MV-4-11 (cell line): ENCODE data around the gene MAST2.
"Not testable (repeated sequence)": the region's sequence is repeated elsewhere in the genome, so short reads cannot be mapped to it uniquely, and the experiment has no call there.

Experiments
- DNase-seq: peaks from one replicate; lab custom pipeline; 2025; lab: John Stamatoyannopoulos, UW

The MAST2 gene

GRCh38 chr1:45894331-45894730 is 90.9 kb downstream of the MAST2 start:
- DNase-seq: no peak

GRCh38 chr1:45894921-45895320 is 91.5 kb downstream of the MAST2 start:
- DNase-seq: no peak

- no peak for DNase-seq
Observed at GRCh38 chr1:45895406-45895805, 92.0 kb downstream of the MAST2 start.

- DNase-seq: no peak
Observed at GRCh38 chr1:45906883-45907282, 103.5 kb downstream of the MAST2 start.

GRCh38 chr1:45908611-45909140 is 105.3 kb downstream of the MAST2 start:
- no peak for DNase-seq

- no peak for DNase-seq
Observed at GRCh38 chr1:45911634-45912033, 108.2 kb downstream of the MAST2 start.

- no peak for DNase-seq
Observed at GRCh38 chr1:45913183-45913683, 109.8 kb downstream of the MAST2 start.

- DNase-seq: no peak
Observed at GRCh38 chr1:45913731-45914501, 110.5 kb downstream of the MAST2 start.

GRCh38 chr1:45914836-45915235 is 111.4 kb downstream of the MAST2 start:
- no peak for DNase-seq

GRCh38 chr1:45922374-45922773 is 119.0 kb downstream of the MAST2 start:
- no peak for DNase-seq

- DNase-seq: no peak
Observed at GRCh38 chr1:45922813-45923212, 119.4 kb downstream of the MAST2 start.

- no peak for DNase-seq
Observed at GRCh38 chr1:45923343-45923742, 119.9 kb downstream of the MAST2 start.

GRCh38 chr1:45924736-45925135 is 121.3 kb downstream of the MAST2 start:
- DNase-seq: no peak

- peak; percentile 13 for DNase-seq
Observed at GRCh38 chr1:45925728-45926287, 122.4 kb downstream of the MAST2 start.

- no peak for DNase-seq
Observed at GRCh38 chr1:45926330-45926729, 122.9 kb downstream of the MAST2 start.

- not testable (repeated sequence) for DNase-seq
Observed at GRCh38 chr1:45927231-45927915, 124.0 kb downstream of the MAST2 start.

GRCh38 chr1:45928486-45929205 is 125.2 kb downstream of the MAST2 start:
- no peak for DNase-seq

- DNase-seq: peak; percentile 11
Observed at GRCh38 chr1:45929257-45929687, 125.9 kb downstream of the MAST2 start.

GRCh38 chr1:45930258-45931150 is 127.1 kb downstream of the MAST2 start:
- no peak for DNase-seq

- not testable (repeated sequence) for DNase-seq
Observed at GRCh38 chr1:45932205-45932604, 128.8 kb downstream of the MAST2 start.

GRCh38 chr1:45934947-45935346 is 131.5 kb downstream of the MAST2 start:
- DNase-seq: no peak
